GM23248 (cell line): ENCODE measurements around the gene DUOX2.

Experiments used
- EZH2 ChIP-seq: fragments of 200-600 bp; sonication (generic); IDR thresholded peaks from 2 replicates; pipeline ENCODE4 v1.6.1; 2018; ENCODE audit warnings: antibody characterized with exemption, mild to moderate bottlenecking; ENCODE audit not compliant: insufficient read depth, poor library complexity, severe bottlenecking
- EZH2phosphoT487 ChIP-seq: fragments of 200-600 bp; sonication (generic); IDR thresholded peaks from 2 replicates; pipeline ENCODE4 v1.6.1; 2018; ENCODE audit warnings: antibody characterized with exemption, moderate library complexity, mild to moderate bottlenecking, low read depth; ENCODE audit not compliant: insufficient read depth

DNA sequence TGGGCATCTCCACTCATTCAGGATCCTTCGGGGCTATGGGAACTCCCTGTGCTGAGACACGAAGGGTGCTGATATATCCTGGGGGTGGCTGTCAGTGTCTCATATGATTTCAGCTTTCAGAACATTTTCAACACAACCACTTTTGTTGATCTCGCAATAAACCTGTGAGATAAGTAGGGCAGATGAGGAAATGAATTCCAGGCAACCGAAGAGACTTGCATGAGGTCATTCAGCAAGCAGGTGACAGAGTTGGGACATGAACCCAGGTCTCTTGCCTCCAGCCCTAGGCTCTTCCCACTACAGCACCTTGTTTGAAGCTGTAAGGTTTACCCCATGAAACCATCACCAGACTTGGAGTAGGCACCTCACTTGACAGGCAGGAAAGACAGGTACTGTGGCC lies 32.4 kb upstream of the DUOX2 start:
- no peak for TF ChIP-seq EZH2
- TF ChIP-seq EZH2phosphoT487: no peak
